Osteocyte (in vitro differentiated cells): ENCODE data around the gene LRRC8D. TPM values are rescaled to one million over a fixed set of nuclear protein-coding genes. Genes with fewer than 3 reads are reported as not detected.

ENCODE experiments used
- DNase-seq: peaks from one replicate; pipeline ENCODE4 v3.0.0; 2021; ENCODE audit warnings: mixed read lengths; ENCODE audit not compliant: unreplicated experiment; ENCODE audit errors: extremely low spot score
- H3K27ac Mint-ChIP-seq: one replicate; pipeline ENCODE4 v1.8.0; 2021; ENCODE audit warnings: mild to moderate bottlenecking, mixed read lengths; ENCODE audit not compliant: unreplicated experiment
- H3K27me3 Mint-ChIP-seq: one replicate; pipeline ENCODE4 v1.8.0; 2021; ENCODE audit warnings: mixed read lengths; ENCODE audit not compliant: unreplicated experiment
- H3K36me3 Mint-ChIP-seq: one replicate; pipeline ENCODE4 v1.8.0; 2021; ENCODE audit warnings: mixed read lengths; ENCODE audit not compliant: unreplicated experiment
- H3K4me1 Mint-ChIP-seq: one replicate; pipeline ENCODE4 v1.8.0; 2021; ENCODE audit warnings: mixed read lengths; ENCODE audit not compliant: unreplicated experiment
- H3K4me3 Mint-ChIP-seq: one replicate; pipeline ENCODE4 v1.8.0; 2021; ENCODE audit warnings: mild to moderate bottlenecking, moderate library complexity, mixed read lengths; ENCODE audit not compliant: unreplicated experiment
- H3K9me3 Mint-ChIP-seq: one replicate; pipeline ENCODE4 v1.8.0; 2021; ENCODE audit warnings: mixed read lengths; ENCODE audit not compliant: unreplicated experiment
- total RNA-seq: library from RNA; stranded (reverse); gene quantifications from 2 replicates; pipeline ENCODE4 v1.2.1, GENCODE V29; 2021
- TF ChIP-seq, protein P1 (sequence below): fragments of 200-600 bp; sonication (generic); IDR thresholded peaks from 2 replicates; pipeline ENCODE4 v1.5.0; 2021; ENCODE audit warnings: antibody characterized with exemption, mild to moderate bottlenecking, moderate library complexity

Gene LRRC8D
- total RNA-seq, 1 donor from 2014 or later, result 20.4 TPM

- no peak for DNase-seq
- peaks cover 11% of the 10 kb centered on the region for H3K4me1 Mint-ChIP-seq
- TF ChIP-seq, protein P1, sequence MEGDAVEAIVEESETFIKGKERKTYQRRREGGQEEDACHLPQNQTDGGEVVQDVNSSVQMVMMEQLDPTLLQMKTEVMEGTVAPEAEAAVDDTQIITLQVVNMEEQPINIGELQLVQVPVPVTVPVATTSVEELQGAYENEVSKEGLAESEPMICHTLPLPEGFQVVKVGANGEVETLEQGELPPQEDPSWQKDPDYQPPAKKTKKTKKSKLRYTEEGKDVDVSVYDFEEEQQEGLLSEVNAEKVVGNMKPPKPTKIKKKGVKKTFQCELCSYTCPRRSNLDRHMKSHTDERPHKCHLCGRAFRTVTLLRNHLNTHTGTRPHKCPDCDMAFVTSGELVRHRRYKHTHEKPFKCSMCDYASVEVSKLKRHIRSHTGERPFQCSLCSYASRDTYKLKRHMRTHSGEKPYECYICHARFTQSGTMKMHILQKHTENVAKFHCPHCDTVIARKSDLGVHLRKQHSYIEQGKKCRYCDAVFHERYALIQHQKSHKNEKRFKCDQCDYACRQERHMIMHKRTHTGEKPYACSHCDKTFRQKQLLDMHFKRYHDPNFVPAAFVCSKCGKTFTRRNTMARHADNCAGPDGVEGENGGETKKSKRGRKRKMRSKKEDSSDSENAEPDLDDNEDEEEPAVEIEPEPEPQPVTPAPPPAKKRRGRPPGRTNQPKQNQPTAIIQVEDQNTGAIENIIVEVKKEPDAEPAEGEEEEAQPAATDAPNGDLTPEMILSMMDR, result no peak
- no peaks in the 10 kb centered on the region for H3K36me3 Mint-ChIP-seq
- H3K27ac Mint-ChIP-seq, result no peak overlapping the region
- H3K9me3 Mint-ChIP-seq, result no peaks in the 10 kb centered on the region
- no peak overlapping the region for H3K4me3 Mint-ChIP-seq
- H3K27me3 Mint-ChIP-seq, result peaks cover 4% of the 10 kb centered on the region
Measured at GRCh38 chr1:89966656-89967055, 145.8 kb downstream of the LRRC8D start.

DNA sequence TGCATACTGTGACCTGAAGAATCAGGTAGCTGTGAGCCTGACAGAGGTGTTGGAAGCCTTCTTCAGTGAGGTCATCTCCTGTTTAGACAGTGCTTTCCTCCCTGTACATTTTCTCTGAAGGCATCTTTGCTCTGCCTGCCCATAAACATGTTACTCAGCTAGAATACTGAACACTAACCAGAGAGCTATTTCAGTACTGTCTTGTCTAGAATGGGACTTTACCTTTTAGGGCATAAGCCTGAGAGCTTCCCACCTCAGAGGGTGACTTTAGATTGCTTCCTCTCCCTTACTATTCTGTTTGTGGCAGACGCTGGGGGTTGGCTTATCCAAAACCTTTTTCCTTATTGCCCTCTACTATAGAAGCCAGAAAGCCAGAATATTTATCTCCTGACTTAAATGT, 150.8 kb downstream of the LRRC8D start:
- Mint-ChIP-seq H3K27ac (no peak overlapping the region), H3K36me3 (no peaks in the 10 kb centered on the region), H3K4me3 (no peak overlapping the region), H3K4me1 (peaks cover 14% of the 10 kb centered on the region), H3K9me3 (no peaks in the 10 kb centered on the region), H3K27me3 (peaks cover 4% of the 10 kb centered on the region)
- no peak for DNase-seq
- TF ChIP-seq, protein P1, result no peak

DNA sequence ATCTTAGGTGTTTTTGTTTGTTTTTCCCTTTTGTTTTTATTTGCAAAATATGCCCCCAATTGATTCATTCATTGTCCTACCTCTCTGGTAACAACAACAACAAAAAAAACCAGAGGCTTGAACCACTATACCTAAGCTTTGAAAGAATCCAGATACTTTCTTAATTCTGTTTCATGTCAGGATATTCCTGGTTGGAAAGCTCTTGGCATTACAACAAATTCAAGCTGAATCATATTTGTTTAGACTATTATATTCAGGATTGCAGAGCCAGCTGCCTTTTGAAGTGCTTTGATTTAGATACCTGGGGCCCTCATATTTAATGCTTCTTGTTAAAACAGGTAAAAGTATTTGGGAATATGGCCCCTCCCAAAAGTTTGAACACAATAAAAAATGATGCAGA, 151.2 kb downstream of the LRRC8D start:
- H3K27me3 Mint-ChIP-seq, result peaks cover 3% of the 10 kb centered on the region
- no peak for DNase-seq
- no peak overlapping the region for H3K27ac Mint-ChIP-seq
- H3K4me3 Mint-ChIP-seq, result no peak overlapping the region
- H3K9me3 Mint-ChIP-seq, result no peaks in the 10 kb centered on the region
- TF ChIP-seq, protein P1, result no peak
- peaks cover 14% of the 10 kb centered on the region for H3K4me1 Mint-ChIP-seq
- no peaks in the 10 kb centered on the region for H3K36me3 Mint-ChIP-seq

- Mint-ChIP-seq H3K36me3 (no peaks in the 10 kb centered on the region), H3K27ac (no peak overlapping the region)
Measured at GRCh38 chr1:89973471-89974127, 152.8 kb downstream of the LRRC8D start.

DNA sequence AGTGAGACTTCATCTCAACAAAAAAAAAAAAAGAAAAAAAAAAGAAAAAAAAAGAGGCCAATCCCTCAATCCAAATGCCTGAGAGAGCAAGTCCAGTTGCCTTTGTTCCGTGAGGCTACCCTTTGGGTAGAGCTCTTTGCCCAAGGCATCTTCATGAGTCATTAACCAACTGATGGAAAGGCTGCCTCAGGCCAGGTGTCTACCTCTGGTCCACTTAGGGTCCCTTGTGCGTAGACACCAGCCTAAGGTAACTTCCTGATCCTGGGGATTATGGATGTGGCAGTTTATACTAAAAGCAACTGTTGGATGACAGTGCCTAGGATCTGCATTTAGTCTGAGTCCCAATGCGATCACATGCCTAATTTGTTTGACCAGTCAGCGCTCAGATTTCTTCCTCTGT, 153.4 kb downstream of the LRRC8D start:
- Mint-ChIP-seq H3K27me3 (no peaks in the 10 kb centered on the region), H3K9me3 (no peaks in the 10 kb centered on the region), H3K4me3 (no peak overlapping the region), H3K27ac (no peak overlapping the region), H3K36me3 (no peaks in the 10 kb centered on the region), H3K4me1 (peaks cover 14% of the 10 kb centered on the region)
- DNase-seq, result no peak
- TF ChIP-seq, protein P1, result no peak

More at GRCh38 chr1:89973471-89974127, 152.8 kb downstream of the LRRC8D start:
- no peak for DNase-seq
- Mint-ChIP-seq H3K27me3 (no peaks in the 10 kb centered on the region), H3K9me3 (no peaks in the 10 kb centered on the region), H3K4me1 (peaks cover 14% of the 10 kb centered on the region), H3K4me3 (no peak overlapping the region)
- TF ChIP-seq, protein P1, result no peak
